ENCODE measurements around the gene CHD2. TPM values are rescaled to one million over a fixed set of nuclear protein-coding genes. Genes with fewer than 3 reads are reported as not detected.
A peak's percentile ranks its signal among the peaks of the same experiment; 100 is the strongest.

The CHD2 gene
- total and polyA plus RNA-seq, 2 donors (not counting 3 experiments of a cell fraction or from before 2014, with no cell fraction given): 53.8 to 97.9 TPM

DNA sequence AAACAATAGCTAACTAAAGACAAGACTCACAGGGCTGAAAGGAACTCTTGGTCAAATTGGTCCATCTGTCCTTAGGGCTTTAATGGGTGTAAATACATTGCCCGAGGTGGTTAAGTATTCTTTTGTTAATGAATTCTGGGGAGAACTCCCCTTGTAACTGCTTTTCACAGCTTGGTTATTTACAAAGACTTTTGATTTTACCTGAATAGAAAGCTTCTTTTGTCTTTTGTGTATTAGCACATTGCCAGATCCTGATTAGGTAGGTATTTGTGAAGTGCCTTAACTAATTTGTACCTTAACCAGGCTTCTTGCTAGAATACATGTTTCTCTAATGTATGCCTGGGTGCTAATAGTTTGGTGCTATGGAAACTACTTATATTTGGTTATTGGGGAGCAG, 14.0 kb downstream of the CHD2 start:
- POLR2A ChIA-PET: interaction anchor here (0.6 to 2.3 kb wide), 2 partner anchors 10 to 14 kb away, joined by 3 to 10 read pairs; partner anchors contain the start of gene CHD2
- no peak overlapping the region for H2AFZ ChIP-seq (ENCODE audit: low read depth, low read length)
- CTCF ChIA-PET: interaction anchor here (1.1 to 2.0 kb wide), 4 partner anchors 14 to 117 kb away, joined by 4 to 8 read pairs (median 4); partner anchors contain the start of gene CHD2
- DNase-seq (ENCODE audit: low read depth, low spot score) (no peak), FAIRE-seq (no peak)
- H3K4me3 ChIP-seq (replicated peaks in 1 of 3; ENCODE audit: insufficient read depth in 1 of 3, low read depth in 1 of 3, low read length in 3 of 3): no peak overlapping the region
- H3K27me3 ChIP-seq (ENCODE audit: control insufficient read depth in 2 of 2, insufficient read depth in 2 of 2, low read length in 2 of 2): no peaks in the 10 kb centered on the region
- intact Hi-C loops (cut with micrococcal nuclease): no loop called here
- H3K9ac ChIP-seq (replicated peaks; ENCODE audit: extremely low read depth, insufficient read depth, low read length): no peak overlapping the region
- no peaks in the 10 kb centered on the region for H3K9me1 ChIP-seq (replicated peaks; ENCODE audit: control insufficient read depth, extremely low read depth, insufficient read depth, low read length)
- no TSS peak for BruUV-seq (replicated peaks)
- H3K4me1 ChIP-seq (ENCODE audit: control insufficient read depth, extremely low read depth, insufficient read depth, low read length): peaks cover 44% of the 10 kb centered on the region
- H3K9me3 ChIP-seq (replicated peaks; ENCODE audit: control insufficient read depth, insufficient read depth, low read length): no peaks in the 10 kb centered on the region
- dilution Hi-C loops (cut with MboI; ENCODE audit: extremely low pct_ligation_motif_present, low sequenced_read_pairs): loop anchor here (25.0 kb wide), 1 partner anchor 102 kb away; no protein-coding TSS in a partner anchor
- H3K79me2 ChIP-seq (ENCODE audit: control insufficient read depth, insufficient read depth, low read length): peaks cover 85% of the 10 kb centered on the region
- no peak for TF ChIP-seq EZH2 (IDR thresholded peaks at IDR 0.05; ENCODE audit: borderline replicate concordance, low read depth, low read length, severe bottlenecking)
- no peak for TF ChIP-seq GATA2 (IDR thresholded peaks at IDR 0.05; ENCODE audit: insufficient read depth, insufficient read length, low read depth, low read length)
- no peak for TF ChIP-seq JUN (IDR thresholded peaks at IDR 0.05; ENCODE audit: borderline replicate concordance, insufficient read depth, insufficient read length, low read depth)
- TF ChIP-seq MYC (IDR thresholded peaks at IDR 0.05; ENCODE audit: low read depth, low read length): no peak
- TF ChIP-seq FOS (IDR thresholded peaks at IDR 0.05; ENCODE audit: borderline replicate concordance, insufficient read depth, low read length): no peak
- TF ChIP-seq POLR2A (IDR thresholded peaks at IDR 0.05; ENCODE audit: low read depth, low read length): no peak
- TF ChIP-seq, protein P1, sequence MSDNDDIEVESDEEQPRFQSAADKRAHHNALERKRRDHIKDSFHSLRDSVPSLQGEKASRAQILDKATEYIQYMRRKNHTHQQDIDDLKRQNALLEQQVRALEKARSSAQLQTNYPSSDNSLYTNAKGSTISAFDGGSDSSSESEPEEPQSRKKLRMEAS (IDR thresholded peaks at IDR 0.05; ENCODE audit: insufficient read depth, insufficient read length): no peak
- TF ChIP-seq CTCF (IDR thresholded peaks at IDR 0.05; ENCODE audit: extremely low read depth in 1 of 2, insufficient read depth in 1 of 2, low read depth in 1 of 2, low read length in 2 of 2): no peak
- TF ChIP-seq POLR2AphosphoS5 (IDR thresholded peaks at IDR 0.05; ENCODE audit: insufficient read depth, low read depth, low read length): no peak
- no peak overlapping the region for H3K27ac ChIP-seq (ENCODE audit: insufficient read depth, low read depth, low read length)
- peaks cover 0 to 3% of the 10 kb centered on the region in 2 experiments for H3K36me3 ChIP-seq (ENCODE audit: control insufficient read depth in 2 of 2, extremely low read depth in 1 of 2, insufficient read depth in 2 of 2, low read length in 2 of 2)
- H4K20me1 ChIP-seq (replicated peaks; ENCODE audit: control insufficient read depth, extremely low read depth, insufficient read depth, low read length): no peaks in the 10 kb centered on the region
- H3K4me2 ChIP-seq (ENCODE audit: insufficient read depth, low read length): peak overlapping the region; percentile 29
